ENCODE results near the gene ABHD17A. TPM values are rescaled to one million over a fixed set of nuclear protein-coding genes. Genes with fewer than 3 reads are reported as not detected.

ABHD17A gene
- total RNA-seq, 2 donors from 2014 or later = 60.8 to 66.1 TPM

DNA sequence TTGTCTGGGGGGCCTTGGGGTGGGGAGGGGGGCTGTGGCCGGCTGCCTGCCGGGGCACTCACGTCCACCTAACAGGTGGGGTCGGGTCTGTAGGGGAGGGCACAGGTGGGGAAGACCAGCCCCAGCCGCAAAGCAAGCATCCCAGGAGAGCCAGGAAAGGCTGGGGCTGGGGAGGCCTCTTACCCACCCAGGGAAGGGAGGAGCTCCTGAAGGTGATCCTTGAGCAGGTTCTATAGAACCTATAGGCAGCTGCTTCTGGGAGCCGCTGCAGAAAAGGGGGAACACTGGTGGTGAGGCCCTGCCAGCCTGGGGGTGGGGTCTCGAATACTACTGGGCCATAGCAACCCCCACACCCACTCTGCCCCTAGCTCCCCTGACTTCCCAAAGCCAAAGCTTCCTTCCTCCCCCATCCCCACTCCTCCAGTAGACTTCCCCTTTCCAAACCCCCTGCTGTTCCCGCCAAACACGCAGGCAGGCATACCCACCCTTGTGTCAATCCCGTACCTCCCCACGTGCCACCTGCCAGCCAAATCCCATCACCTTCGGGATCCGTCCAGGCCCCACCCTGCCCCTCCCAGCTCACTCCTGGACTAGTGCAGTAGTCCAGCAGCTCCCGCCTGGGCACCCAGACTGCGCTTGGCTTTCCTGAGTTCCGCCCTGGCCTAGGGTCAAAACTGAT lies 27.5 kb downstream of the ABHD17A start:
- intact Hi-C loops (cut with DNase I) = no loop called here
- ATAC-seq (no peak), DNase-seq (no peak)

DNA sequence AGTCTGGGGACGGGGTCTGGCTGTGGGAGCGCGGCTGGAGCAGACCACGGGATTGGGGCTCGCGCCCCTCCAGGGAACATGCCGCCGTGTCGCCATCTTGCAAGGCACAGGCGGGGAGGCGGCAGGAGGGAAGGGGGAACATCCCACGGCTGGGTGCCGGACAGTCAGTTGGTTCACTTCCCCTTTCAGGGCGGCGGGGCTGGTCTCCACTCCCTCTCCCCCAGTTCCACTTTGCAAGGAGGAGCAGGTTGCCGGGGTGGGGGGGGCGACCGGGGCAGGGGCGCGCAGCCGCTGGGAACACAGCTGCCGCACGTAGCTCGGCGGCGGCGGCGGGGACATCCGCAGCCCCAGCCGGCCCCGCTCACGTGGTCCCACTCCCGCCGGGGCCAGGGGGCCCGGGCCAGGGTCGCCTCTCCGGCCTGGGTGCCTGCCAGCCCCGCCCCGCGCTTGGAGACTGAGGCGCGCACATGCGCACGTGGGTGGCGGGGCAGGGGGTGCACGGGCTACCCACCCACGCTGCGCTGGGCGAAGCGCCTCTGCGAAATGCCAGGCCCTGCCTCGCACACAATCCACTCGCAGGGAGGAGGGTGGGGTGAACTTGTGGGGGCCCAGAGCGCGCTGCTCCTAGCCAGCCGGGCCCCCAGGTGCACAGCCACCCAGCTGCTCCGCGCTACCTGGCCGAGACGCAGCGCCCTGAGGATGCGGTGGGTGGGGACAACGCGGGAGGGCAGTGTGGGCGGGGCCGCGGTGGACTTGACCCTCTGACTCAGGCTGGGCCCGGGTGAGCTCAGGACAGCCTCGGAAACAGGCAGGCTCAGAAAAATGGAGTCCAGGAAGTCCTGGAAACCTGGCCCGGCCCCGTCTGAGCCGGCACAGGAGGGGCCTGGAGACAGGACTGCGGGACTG lies 28.3 kb downstream of the ABHD17A start:
- intact Hi-C loops (cut with DNase I) = no loop called here
- DNase-seq (peak; percentile 90), ATAC-seq (peak; percentile 25 to 61)

GRCh38 chr19:1856345-1856697 lies 29.0 kb downstream of the ABHD17A start:
- intact Hi-C loops (cut with DNase I) = no loop called here
- ATAC-seq (no peak), DNase-seq (no peak)

DNA sequence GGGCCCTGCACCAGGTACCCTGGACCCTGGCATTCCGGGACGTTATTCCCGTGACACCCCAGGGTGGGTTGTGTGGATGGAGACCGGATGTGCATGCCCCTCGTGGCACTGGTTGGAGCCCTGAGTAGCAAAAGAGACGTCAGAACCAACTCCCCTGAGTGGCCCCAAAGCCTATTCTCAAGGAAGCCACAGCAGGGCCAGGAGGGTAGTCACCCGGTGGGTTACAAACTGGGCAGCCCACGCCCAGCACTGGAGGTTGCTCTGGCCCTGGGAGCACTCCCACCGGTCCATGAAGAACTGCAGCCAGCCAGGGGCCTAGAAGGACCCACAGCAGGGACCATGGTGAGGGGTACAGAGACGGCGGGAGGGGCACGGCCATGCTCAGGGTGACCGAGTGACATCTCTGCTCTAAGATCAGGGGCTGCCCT lies 29.5 kb downstream of the ABHD17A start:
- intact Hi-C loops (cut with DNase I) = no loop called here
- no peak for ATAC-seq

GRCh38 chr19:1855040-1855827 lies 30.1 kb downstream of the ABHD17A start:
- intact Hi-C loops (cut with DNase I) = no loop called here
- DNase-seq (peak; percentile 93), ATAC-seq (peak; percentile 74 to 84)

More for the DNA sequence above, 29.5 kb downstream of the ABHD17A start:
- no peak for DNase-seq

DNA sequence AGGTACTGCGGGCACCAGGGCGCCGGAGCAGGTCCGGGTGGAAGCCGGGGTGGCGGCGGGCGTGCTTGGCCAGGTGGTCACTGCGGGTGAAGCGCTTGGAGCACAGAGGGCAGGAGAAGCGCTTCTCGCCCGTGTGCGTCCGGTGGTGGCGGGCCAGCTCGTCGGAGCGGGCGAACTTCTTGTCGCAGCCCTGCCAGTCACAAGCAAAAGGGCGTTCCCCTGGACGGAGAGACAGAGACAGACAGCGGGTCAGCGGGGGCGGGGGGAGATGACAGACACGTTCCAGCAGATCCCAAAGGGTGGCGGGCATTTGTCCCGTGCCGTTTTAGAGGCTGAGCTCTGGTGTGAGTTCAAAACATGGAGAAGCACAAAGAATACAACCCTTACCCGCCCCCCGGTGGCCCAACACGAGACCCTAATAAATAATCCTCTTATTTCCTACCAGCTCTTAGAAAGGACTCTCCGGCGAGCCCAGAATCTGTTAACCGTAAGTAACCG lies 30.7 kb downstream of the ABHD17A start:
- intact Hi-C loops (cut with DNase I) = no loop called here
- ATAC-seq (peak in 1 of 2 donors; percentile 6), DNase-seq (peak; percentile 63)

GRCh38 chr19:1854039-1854541 lies 31.2 kb downstream of the ABHD17A start:
- ATAC-seq (no peak), DNase-seq (peak; percentile 35)

DNA sequence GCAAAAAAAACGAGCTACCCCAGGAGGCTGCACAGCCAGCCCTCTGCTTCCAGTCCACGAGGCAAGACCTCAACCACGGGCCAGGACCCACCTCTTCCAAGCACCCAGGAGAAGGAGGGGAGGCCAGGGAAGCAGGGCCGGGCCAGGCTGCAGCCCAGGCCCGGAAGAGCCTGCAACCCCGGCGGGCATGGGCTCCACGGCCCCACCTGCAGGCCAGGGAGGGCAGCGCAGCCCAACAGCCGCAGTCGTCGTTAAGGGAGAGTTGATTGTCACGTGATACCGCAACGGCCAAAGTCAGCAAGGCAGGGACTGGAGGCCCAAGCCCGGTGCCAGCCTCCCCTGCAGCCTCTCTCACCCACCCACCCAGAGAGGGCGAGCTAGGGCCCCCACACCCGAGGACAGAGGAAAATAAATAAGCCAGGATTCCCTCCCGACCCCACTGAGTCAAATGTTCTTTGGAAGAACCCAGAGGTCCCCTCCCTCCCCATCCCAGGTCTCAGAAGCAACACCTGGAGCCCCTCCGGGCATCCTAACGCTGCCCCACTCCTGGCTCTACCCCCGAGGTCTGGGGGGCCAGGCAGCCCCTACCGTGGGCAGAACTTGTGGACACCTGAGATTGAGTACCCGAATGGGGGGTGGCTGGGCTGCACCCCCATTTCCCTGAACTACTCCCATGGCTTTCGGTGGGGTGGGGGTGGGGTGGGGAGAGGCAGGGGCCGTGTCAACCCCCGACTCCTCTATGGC lies 31.8 kb downstream of the ABHD17A start:
- intact Hi-C loops (cut with DNase I) = no loop called here
- DNase-seq (peak; percentile 78), ATAC-seq (peak; percentile 1 to 4)

More at GRCh38 chr19:1854039-1854541, 31.2 kb downstream of the ABHD17A start:
- intact Hi-C loops (cut with DNase I) = no loop called here

- ATAC-seq (no peak), DNase-seq (no peak)
- intact Hi-C loops (cut with DNase I) = no loop called here
These were observed 32.6 kb downstream of the ABHD17A start for GRCh38 chr19:1852581-1853128.

- intact Hi-C loops (cut with DNase I) = no loop called here
- no peak for ATAC-seq
- no peak for DNase-seq
These were observed 33.4 kb downstream of the ABHD17A start for GRCh38 chr19:1851654-1852580.

GRCh38 chr19:1850809-1851653 lies 34.3 kb downstream of the ABHD17A start:
- DNase-seq = no peak
- intact Hi-C loops (cut with DNase I) = no loop called here
- no peak for ATAC-seq

- ATAC-seq (no peak), DNase-seq (no peak)
- intact Hi-C loops (cut with DNase I) = no loop called here
These were observed 35.4 kb downstream of the ABHD17A start for GRCh38 chr19:1849886-1850398.

DNA sequence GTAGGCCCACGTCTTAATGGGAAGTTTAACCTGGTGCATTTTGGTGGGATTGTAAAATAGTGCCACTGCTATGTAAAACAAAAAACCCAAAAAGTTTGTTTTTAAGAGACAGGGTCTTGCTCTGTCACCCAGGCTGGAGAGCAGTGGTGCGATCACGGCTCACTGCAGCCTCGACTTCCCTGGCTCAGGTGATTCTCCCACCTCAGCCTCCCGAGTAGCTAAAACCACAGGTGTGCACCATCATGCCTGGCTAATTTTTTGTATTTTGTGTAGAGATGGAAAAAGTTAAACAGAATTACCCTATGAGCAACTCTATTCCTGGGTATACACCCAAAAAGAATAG lies 36.2 kb downstream of the ABHD17A start:
- ATAC-seq (no peak), DNase-seq (no peak)
- intact Hi-C loops (cut with DNase I) = no loop called here

GRCh38 chr19:1848399-1849131 lies 36.7 kb downstream of the ABHD17A start, which contains the start of gene REXO1:
Gene REXO1 (minus strand): TSS chr19:1848483. CDS start chr19:1848358, 125 bp downstream.
- ATAC-seq = peak; percentile 81 to 91
- intact Hi-C loops (cut with DNase I) = no loop called here
- DNase-seq = peak; percentile 94

GRCh38 chr19:1847684-1848398 lies 37.5 kb downstream of the ABHD17A start:
- ATAC-seq (peak in 1 of 2 donors; percentile 4), DNase-seq (peak; percentile 69)
- intact Hi-C loops (cut with DNase I) = no loop called here

Data from left cardiac atrium (tissue), 4 donors.